Ishikawa (cell line): ENCODE results near the gene MAP2K3.

ENCODE experiments used
- CEBPB ChIP-seq: IDR thresholded peaks from 2 replicates; pipeline ENCODE4 v1.6.1; 2012
- CREB1 ChIP-seq: IDR thresholded peaks from 2 replicates; pipeline ENCODE4 v1.6.1; 2012; ENCODE audit warnings: low read depth
- EGR1 ChIP-seq: IDR thresholded peaks from 2 replicates; pipeline ENCODE4 v1.6.1; 2012
- EP300 ChIP-seq: IDR thresholded peaks from 2 replicates; pipeline ENCODE4 v1.6.1; 2012; ENCODE audit warnings: borderline replicate concordance
- FOXM1 ChIP-seq: IDR thresholded peaks from 2 replicates; pipeline ENCODE4 v1.6.1; 2012; ENCODE audit warnings: low read depth, borderline replicate concordance
- MAX ChIP-seq: IDR thresholded peaks from 2 replicates; pipeline ENCODE4 v1.6.1; 2012
- NFIC ChIP-seq: IDR thresholded peaks from 2 replicates; pipeline ENCODE4 v1.6.1; 2012
- RAD21 ChIP-seq: IDR thresholded peaks from 2 replicates; pipeline ENCODE4 v1.6.1; 2012; ENCODE audit warnings: low read depth
- TAF1 ChIP-seq: IDR thresholded peaks from 2 replicates; pipeline ENCODE4 v1.6.1; 2012; ENCODE audit warnings: low read depth, mild to moderate bottlenecking
- TCF12 ChIP-seq: IDR thresholded peaks from 2 replicates; pipeline ENCODE4 v1.6.1; 2012; ENCODE audit warnings: low read depth
- TEAD4 ChIP-seq: IDR thresholded peaks from 2 replicates; pipeline ENCODE4 v1.6.1; 2012
- USF1 ChIP-seq: IDR thresholded peaks from 2 replicates; pipeline ENCODE4 v1.6.1; 2012
- YY1 ChIP-seq: IDR thresholded peaks from 2 replicates; pipeline ENCODE4 v1.6.1; 2012; ENCODE audit warnings: low read depth
- ZBTB7A ChIP-seq: IDR thresholded peaks from 2 replicates; pipeline ENCODE4 v1.6.1; 2012; ENCODE audit warnings: low read depth
- TF ChIP-seq, protein P1 (sequence below): IDR thresholded peaks from 2 replicates; pipeline ENCODE4 v1.6.1; 2012; ENCODE audit warnings: low read depth, mild to moderate bottlenecking

The MAP2K3 gene

DNA sequence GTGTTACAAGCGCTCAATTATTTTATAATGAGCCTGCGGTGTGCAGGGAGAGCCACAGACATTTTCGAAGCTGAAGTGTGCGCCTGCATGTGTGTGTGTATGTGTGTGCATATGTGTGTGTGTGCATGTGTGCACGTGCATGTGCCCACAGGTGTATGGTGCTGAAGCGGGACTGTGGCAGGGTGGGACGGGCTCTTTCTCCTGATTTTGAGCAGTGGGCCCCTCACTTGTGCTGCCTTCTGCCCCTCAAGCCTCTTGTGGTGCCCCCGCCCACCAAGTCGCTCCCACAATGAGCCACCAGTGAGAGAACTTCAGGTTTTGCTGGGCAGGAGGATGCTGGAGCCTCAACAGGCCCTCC lies 75.0 kb downstream of the MAP2K3 start:
- TF ChIP-seq NFIC, result no peak
- TF ChIP-seq USF1, result no peak
- TF ChIP-seq TAF1, result no peak
- TF ChIP-seq MAX, result no peak
- no peak for TF ChIP-seq CEBPB
- TF ChIP-seq TCF12, result no peak
- TF ChIP-seq RAD21, result no peak
- no peak for TF ChIP-seq EGR1
- no peak for TF ChIP-seq TEAD4
- no peak for TF ChIP-seq ZBTB7A

- TF ChIP-seq RAD21, result no peak
- TF ChIP-seq TAF1, result no peak
- TF ChIP-seq TEAD4, result no peak
- no peak for TF ChIP-seq MAX
- no peak for TF ChIP-seq NFIC
- no peak for TF ChIP-seq YY1
- no peak for TF ChIP-seq USF1
- no peak for TF ChIP-seq EGR1
- no peak for TF ChIP-seq ZBTB7A
- TF ChIP-seq CEBPB, result no peak
- no peak for TF ChIP-seq CREB1
- TF ChIP-seq, protein P1, sequence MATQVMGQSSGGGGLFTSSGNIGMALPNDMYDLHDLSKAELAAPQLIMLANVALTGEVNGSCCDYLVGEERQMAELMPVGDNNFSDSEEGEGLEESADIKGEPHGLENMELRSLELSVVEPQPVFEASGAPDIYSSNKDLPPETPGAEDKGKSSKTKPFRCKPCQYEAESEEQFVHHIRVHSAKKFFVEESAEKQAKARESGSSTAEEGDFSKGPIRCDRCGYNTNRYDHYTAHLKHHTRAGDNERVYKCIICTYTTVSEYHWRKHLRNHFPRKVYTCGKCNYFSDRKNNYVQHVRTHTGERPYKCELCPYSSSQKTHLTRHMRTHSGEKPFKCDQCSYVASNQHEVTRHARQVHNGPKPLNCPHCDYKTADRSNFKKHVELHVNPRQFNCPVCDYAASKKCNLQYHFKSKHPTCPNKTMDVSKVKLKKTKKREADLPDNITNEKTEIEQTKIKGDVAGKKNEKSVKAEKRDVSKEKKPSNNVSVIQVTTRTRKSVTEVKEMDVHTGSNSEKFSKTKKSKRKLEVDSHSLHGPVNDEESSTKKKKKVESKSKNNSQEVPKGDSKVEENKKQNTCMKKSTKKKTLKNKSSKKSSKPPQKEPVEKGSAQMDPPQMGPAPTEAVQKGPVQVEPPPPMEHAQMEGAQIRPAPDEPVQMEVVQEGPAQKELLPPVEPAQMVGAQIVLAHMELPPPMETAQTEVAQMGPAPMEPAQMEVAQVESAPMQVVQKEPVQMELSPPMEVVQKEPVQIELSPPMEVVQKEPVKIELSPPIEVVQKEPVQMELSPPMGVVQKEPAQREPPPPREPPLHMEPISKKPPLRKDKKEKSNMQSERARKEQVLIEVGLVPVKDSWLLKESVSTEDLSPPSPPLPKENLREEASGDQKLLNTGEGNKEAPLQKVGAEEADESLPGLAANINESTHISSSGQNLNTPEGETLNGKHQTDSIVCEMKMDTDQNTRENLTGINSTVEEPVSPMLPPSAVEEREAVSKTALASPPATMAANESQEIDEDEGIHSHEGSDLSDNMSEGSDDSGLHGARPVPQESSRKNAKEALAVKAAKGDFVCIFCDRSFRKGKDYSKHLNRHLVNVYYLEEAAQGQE, result no peak
- TF ChIP-seq EP300, result no peak
- TF ChIP-seq TCF12, result no peak
- no peak for TF ChIP-seq FOXM1
Observed at GRCh38 chr17:21360048-21360447, 75.5 kb downstream of the MAP2K3 start.

DNA sequence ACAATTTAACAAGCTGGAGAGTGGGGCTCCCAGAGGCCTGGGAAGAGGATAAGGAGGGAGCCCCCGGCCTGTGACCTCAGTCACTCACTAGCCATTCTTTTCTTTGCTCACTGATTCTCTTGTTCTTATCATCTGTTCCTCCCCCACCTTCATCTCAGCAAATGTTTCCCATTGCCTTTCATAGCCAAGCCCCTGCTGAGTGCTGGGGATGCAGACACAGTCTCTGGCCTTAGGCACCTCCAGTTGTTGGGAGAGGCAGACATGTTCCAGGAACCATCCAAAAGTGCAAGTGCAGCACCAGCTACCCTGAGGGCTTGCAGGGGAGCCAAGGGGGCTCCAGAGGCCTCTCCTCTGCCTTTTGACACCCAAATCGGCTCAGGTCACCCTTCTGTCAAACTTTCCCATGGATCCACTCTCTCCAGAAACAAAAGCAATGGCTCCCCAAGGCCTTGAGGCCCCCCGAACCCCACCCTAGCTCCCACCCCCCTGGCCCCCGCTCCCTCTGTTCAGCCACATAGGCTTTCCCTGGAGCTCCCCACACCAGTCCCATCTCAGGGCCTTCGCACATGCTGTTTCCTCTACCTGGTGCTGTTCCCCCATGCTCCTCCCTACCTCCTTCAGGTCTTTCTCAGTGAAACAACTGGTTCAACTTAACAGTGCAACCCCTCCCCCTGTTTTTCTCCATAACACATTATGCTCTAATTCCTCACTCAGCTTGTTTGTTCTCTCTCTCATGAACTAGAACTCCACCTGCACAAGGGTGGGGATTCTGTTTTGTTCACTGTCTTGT lies 76.7 kb downstream of the MAP2K3 start:
- no peak for TF ChIP-seq NFIC
- TF ChIP-seq, protein P1, result no peak
- no peak for TF ChIP-seq ZBTB7A
- TF ChIP-seq TCF12, result no peak
- no peak for TF ChIP-seq TAF1
- no peak for TF ChIP-seq EGR1
- no peak for TF ChIP-seq FOXM1
- TF ChIP-seq MAX, result no peak
- no peak for TF ChIP-seq CREB1
- no peak for TF ChIP-seq YY1
- no peak for TF ChIP-seq CEBPB
- TF ChIP-seq EP300, result no peak
- no peak for TF ChIP-seq USF1
- no peak for TF ChIP-seq RAD21
- TF ChIP-seq TEAD4, result no peak

DNA sequence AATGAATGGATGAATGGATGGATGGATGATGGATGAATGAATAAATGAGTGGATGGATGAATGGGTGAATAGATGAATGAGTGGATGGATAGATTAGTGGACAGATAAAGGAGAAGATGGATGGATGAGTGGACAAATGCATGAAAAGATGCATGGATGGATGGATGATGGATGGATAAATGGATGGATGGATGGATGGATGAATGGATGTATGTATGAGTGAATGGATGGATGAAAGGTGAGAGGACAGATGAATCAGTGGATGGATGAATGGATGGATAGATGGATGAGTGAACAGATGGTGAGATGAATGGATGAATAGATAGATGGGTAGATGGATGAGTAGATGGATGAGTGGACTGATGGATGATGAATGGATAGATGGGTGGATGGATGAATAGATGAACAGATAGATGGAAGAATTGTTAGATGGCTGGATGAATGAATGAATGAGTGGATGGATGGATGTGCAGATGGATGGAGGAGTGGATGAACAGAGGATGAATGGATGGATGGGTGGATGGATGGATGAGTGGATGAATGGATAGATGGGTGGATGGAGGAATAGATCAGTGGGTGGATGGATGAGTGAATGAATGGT lies 77.9 kb downstream of the MAP2K3 start:
- TF ChIP-seq MAX (no peak), EP300 (no peak), FOXM1 (no peak)
